GM19328 (cell line): Measurements from ENCODE around the gene PON2.

Source experiments
- ATAC-seq: cut with Tn5 transposase; IDR thresholded peaks from one replicate; pipeline ENCODE4 v1.9.1; 2021; ENCODE audit warnings: mild to moderate bottlenecking, moderate library complexity; ENCODE audit not compliant: unreplicated experiment

Gene PON2

GRCh38 chr7:95446618-95447017 lies 11.8 kb upstream of the PON2 start:
- ATAC-seq: no peak

DNA sequence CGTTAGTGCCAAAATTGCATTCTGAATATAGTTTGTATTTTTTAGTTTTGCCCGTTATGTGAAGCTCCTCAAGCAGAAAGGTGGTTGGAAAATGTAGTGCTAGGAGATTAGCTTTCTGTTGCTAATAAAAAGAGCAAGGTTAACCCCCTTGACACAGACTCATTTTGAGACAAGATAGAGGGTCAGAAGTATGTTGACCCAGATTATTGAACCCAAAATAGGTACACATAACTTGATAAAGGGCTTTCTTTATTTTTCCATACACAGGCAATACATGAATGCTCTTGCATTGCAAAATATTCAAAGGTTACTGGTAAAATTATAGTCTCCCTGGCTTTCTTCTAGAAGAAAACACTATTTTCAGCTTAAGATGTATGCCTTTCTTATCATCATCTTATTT lies 10.0 kb upstream of the PON2 start:
- ATAC-seq: no peak

DNA sequence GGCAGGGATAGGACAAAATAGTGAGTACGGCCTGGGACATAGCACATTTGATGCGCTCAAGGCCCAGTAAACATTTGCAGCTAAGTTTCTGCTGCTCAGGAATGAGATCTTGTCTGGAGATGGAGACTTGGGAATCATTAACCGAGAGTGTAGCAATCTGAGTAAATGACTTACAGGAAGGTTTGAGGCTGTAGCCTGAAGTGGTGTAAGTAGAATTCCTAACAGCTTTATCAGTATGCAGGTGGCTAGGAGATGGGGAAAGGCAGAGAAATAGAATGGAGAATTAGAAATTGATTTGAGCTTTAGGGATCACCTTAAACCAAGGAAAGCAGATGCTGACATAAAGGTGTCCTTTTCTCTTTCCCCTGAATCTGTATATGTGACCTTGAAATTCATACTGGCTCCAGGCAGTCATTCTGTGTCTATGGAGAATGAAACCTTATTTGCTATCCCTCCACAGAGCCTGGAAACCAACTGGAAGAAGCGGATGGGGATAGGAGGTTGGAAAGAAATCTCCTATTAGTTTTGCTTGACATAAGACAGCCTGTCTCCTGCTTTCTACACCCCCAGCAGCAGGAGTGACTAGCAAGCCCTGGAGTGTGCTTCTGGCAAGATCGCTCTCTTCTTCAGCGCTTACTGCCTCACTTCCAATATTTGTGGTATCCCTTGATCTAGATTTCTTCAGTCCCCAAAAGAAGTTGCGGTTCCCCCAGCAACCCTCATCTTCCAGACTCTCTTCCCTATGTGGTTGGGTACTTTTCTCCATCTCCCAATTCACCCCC lies 6.4 kb upstream of the PON2 start:
- no peak for ATAC-seq

GRCh38 chr7:95440394-95441038 lies 5.7 kb upstream of the PON2 start:
- ATAC-seq: no peak

GRCh38 chr7:95436407-95436806 lies 1.6 kb upstream of the PON2 start:
- ATAC-seq: no peak

GRCh38 chr7:95435422-95435780 lies 573 bp upstream of the PON2 start:
- ATAC-seq: no peak

DNA sequence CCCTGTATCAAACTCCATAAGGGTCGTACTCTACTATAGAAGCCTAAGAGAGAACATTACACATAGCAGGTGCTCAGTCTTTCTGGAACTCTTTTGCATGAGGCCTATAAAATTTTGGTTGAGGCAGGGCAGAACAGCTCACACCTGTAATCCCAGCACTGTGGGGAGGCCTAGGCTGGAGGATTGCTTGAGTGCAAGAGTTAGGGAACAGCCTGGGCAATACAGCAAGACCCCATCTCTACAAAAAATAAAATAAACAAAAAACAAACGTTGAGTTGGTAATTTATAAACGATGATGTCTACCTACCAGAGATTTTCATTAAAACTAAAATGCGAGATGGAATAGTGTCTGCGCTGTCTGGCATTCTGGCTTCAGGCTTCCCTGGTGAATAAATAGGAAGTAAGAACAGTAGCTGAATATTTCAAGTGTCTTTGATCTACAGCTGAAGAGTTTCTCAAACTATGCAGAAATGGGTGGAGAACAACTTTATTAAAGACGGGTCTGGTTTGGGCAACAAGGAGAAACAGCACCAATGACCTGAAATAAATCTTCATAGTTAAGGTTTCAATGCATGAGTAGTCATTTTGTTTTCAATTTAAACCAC lies 774 bp downstream of the PON2 start:
- ATAC-seq: no peak

DNA sequence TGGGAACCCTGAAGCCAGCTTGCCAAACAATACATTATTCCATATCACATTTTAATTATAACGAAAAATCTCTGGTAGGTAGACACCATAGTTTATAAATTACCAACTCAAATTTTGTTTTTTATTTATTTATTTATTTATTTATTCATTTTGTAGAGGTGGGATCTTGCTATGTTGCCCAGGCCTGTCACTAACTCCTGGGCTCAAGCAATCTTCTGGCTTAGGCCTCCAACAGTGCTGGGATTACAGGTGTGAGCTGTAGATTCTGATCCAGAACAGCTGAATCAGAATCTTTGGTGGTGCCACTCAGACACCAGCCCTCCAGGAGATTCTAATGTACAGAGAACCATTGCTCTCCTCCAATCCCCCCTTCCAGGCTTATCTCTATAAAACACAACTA lies 1.7 kb downstream of the PON2 start:
- ATAC-seq: no peak

GRCh38 chr7:95432606-95433005 lies 2.2 kb downstream of the PON2 start:
- ATAC-seq: no peak

DNA sequence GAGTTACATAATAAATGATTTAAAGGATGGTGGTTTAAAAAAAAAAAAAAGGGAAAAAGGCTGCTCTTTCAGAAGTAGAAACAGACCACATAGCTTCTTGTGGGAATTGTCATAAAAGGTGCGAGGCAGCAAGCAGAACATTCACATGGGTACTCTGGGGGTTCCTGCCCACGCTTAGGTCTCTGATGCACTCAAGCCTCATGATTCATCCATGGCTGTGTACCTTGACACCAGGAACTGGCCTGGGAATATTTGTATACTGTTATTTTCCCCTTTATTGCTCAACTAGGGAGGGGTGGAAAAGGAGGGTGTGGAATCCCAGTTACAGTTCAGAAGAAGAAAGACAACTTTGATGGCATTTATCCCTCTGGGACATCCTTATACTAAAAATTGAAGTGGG lies 4.0 kb downstream of the PON2 start:
- ATAC-seq: no peak

DNA sequence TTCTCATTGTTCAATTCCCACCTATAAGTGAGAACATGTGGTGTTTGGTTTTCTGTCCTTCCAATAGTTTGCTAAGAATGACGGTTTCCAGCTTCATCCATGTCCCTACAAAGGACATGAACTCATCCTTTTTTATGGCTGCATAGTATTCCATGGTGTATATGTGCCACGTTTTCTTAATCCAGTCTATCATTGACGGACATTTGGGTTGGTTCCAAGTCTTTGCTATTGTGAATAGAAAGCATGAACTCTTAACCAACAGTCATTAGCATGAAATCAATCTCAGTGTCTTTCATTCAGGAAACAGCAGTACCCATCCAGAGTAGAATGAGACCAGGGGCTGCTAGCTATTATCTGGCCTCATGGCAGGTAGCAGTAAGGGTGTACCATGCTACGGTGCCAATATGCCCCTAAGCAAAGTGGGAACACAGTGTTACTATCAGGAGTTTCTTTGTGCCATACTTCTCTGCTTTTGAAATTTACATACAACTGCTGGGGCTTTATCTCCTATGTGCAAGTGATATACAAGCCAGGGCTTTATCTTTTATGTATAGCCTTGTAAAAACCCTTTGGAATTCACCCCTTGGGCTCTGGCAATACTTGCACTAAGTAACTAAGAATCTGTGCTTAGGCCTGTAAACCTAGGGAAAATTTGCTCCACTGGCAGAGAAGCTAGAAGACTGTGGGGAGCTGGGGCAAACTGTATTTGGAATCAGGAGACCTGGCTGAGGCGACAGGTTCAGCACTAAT lies 5.4 kb downstream of the PON2 start:
- ATAC-seq: no peak

- ATAC-seq: no peak
These were observed 6.8 kb downstream of the PON2 start for GRCh38 chr7:95427914-95428516.

DNA sequence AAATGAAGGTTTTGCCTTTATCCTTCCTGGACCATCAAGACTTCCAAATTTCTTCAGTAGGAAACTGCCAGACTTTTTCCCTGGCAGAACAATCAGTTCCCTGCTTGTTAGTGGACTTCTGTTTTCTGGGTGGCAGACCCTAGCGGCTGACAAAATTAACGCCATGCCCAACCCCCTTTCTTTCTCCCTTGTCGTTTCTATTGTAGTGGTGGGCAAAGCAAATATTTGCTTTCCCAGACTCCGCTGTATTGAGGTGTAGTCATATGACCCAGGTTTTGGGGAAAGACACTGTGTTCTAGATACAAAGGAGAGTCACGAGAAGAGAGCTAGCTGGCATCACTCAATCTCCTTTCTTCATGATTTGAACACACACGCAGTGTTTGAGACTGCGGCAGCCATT lies 7.7 kb downstream of the PON2 start:
- no peak for ATAC-seq

GRCh38 chr7:95425694-95426093 lies 9.1 kb downstream of the PON2 start:
- ATAC-seq: no peak

DNA sequence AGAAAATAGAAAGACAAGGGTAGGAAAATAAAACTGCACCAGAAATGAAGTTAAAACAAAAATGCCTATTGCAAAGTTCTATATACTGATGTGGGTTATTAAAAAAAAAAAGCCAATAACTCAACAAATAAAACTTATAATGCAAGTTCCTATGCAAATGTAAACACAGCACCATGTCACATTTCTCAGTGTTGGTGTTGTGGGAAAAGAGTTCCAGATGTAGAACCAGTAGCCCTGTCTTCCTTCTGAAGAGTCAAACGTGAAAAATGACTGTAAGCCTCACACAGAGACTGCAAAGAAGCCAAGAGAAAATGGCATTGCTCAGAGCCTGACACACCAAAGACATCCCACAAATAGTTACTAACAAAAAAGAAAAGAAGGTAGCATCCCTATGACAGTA lies 10.1 kb downstream of the PON2 start:
- no peak for ATAC-seq

DNA sequence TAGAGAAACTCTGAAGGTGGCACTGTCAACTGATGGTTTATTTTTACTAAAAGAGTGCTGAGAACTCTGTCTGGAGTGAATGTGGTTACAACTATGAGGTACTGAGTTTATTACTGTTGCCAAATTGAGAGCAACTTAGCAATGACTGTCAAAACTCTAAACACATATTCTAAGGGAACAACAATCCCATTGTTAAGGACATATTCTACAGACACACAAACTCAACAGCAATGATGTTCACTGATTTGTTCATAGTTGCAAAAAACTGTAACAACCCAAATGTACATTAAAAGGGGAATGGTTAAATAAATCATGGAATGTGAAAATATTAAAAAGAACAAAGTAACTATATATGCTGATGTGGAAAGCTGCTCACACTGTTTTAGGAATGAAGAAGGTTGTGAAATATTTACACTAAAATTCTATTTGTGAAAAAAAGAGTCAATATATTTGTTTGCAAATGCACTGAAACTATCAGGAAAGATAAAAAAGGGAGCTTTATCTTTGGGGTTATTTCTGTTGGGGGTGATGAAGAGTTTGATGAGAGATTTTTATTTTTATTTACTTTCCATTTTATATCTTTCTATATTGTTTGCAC lies 12.9 kb downstream of the PON2 start:
- no peak for ATAC-seq

DNA sequence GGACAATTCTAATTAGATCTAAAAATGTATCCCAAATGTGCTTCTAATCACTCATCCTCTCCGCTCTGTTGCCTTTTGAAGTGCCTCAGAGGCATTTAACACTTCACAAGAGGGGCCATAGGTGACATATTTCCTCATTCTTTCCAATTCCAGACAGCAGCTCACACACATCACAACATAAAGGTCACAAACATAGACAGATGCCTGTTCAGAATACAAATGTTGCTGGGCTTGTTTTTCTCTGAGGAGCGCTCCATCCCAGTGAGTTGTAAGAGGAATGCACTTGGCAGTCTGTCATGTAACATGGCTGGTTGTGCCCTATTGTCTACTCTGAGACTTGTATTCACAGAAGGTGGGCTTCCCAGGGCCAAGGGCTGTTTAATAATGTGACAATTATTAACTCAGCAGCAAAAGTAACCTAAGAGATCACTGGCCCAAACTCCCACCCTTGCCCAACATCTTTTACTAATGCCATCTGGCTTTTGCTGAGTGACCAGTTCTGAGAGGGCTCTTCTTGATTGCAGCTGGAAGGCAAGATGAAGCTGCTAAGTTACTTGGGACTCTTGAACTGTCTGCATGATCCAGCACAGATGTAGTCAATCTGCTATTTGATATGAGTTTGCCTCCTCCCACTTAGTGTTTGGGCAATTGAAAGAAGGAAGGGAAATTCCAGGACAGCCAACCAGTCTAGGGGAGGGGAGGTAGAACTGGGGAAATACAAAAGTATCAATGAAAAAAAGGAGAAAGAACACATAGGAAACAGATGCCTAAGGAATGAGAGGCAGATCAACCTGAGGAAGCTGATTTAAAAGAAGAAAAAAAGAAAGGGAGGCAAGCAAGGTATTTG lies 13.6 kb downstream of the PON2 start:
- ATAC-seq: no peak

DNA sequence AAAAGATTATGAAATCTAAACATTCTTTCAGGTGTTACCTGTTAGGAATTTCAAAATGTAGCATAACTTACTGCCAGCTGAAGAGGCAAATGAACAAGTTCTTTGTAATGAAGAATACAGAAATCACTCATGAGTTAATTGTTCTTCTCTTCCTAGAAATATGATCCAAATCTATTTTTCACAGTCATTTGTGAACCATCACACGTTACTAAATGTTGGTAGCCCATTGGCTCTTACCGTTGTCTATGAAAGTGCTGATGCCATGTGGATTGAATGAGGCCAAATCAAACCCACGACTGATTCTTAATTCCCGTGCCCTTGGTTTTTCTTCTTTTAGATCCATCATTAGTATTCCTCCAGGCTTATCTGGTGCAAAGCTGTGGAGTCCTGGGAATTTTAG lies 22.8 kb downstream of the PON2 start:
- ATAC-seq: no peak

GRCh38 chr7:95411666-95412065 lies 23.2 kb downstream of the PON2 start:
- no peak for ATAC-seq

- ATAC-seq: no peak
These were observed 23.8 kb downstream of the PON2 start for GRCh38 chr7:95411036-95411435.
